Measurements from ENCODE around the gene GIMAP2.

GRCh38 chr7:150728011-150728410 lies 42.5 kb downstream of the GIMAP2 start:
- TF ChIP-seq, protein P1, sequence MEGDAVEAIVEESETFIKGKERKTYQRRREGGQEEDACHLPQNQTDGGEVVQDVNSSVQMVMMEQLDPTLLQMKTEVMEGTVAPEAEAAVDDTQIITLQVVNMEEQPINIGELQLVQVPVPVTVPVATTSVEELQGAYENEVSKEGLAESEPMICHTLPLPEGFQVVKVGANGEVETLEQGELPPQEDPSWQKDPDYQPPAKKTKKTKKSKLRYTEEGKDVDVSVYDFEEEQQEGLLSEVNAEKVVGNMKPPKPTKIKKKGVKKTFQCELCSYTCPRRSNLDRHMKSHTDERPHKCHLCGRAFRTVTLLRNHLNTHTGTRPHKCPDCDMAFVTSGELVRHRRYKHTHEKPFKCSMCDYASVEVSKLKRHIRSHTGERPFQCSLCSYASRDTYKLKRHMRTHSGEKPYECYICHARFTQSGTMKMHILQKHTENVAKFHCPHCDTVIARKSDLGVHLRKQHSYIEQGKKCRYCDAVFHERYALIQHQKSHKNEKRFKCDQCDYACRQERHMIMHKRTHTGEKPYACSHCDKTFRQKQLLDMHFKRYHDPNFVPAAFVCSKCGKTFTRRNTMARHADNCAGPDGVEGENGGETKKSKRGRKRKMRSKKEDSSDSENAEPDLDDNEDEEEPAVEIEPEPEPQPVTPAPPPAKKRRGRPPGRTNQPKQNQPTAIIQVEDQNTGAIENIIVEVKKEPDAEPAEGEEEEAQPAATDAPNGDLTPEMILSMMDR (IDR thresholded peaks at IDR 0.05): no peak
- TF ChIP-seq POLR2A (IDR thresholded peaks at IDR 0.05) (no peak), POLR2AphosphoS5 (IDR thresholded peaks at IDR 0.05) (no peak)
